HAP-1 (cell line): ENCODE measurements around the gene KANSL3.
"Not testable (repeated sequence)": the region's sequence is repeated elsewhere in the genome, so short reads cannot be mapped to it uniquely, and the experiment has no call there.

ENCODE experiments used
- DNase-seq, 2 experiments: peaks; one replicate each; pipeline ENCODE4 v3.0.0-alpha.2; 2016 to 2020; ENCODE audit warnings: low spot score in 2 of 2
- H3K27me3 ChIP-seq: fragments of 250-450 bp; sonication (Bioruptor Pico); 2 replicates; pipeline ENCODE4 v1.5.1; 2020; ENCODE audit warnings: low read depth, mild to moderate bottlenecking, moderate library complexity
- H3K36me3 ChIP-seq: fragments of 250-450 bp; sonication (Bioruptor Pico); replicated peaks from 2 replicates; pipeline ENCODE4 v1.5.1; 2020; ENCODE audit warnings: mild to moderate bottlenecking
- H3K4me1 ChIP-seq: fragments of 250-450 bp; sonication (Bioruptor Pico); 2 replicates; pipeline ENCODE4 v1.5.1; 2020; ENCODE audit warnings: mild to moderate bottlenecking
- H3K4me3 ChIP-seq: fragments of 250-450 bp; sonication (Bioruptor Pico); 2 replicates; pipeline ENCODE4 v1.5.1; 2020; ENCODE audit warnings: mild to moderate bottlenecking, moderate library complexity
- H3K9me3 ChIP-seq: fragments of 250-450 bp; sonication (Bioruptor Pico); 2 replicates; pipeline ENCODE4 v1.5.1; 2020; ENCODE audit warnings: mild to moderate bottlenecking, moderate library complexity
- in situ Hi-C: fragments of 300-500 bp; cut with MboI; formaldehyde crosslinking; loops from 3 replicates; pipeline ENCODE4 v1.14.3; 2020; ENCODE audit warnings: low sequenced_read_pairs, inconsistent platforms, mixed read lengths

KANSL3 gene

DNA sequence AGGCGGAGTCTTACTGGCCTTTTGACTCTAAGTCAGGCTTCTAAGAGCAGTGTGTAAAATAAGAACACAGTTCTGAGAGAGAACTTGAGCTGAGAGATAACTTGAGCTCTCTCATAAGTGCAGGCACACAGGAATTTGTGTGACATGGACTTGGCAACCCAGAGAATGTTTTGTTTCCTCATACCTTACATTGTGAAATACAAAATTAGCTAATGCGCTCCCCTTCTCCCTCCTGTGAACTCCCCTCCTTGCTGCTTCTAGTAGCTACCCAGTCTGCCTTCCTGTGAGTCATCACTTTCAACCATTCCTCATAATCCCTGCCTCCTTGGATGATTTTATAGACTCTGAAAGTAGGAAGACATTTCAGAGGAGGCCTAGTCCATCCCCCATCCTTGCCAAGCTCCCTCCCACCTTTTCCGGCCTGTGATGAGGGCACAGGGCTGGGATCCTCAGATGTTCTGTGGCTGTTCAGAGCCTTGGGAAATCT, 27.0 kb upstream of the KANSL3 start:
- no peaks in the 10 kb centered on the region for H3K4me1 ChIP-seq
- no peak overlapping the region for H3K4me3 ChIP-seq
- in situ Hi-C loops, result no loop called here
- no peaks in the 10 kb centered on the region for H3K27me3 ChIP-seq
- no peak for DNase-seq
- H3K36me3 ChIP-seq, result no peaks in the 10 kb centered on the region
- H3K9me3 ChIP-seq, result no peaks in the 10 kb centered on the region

- H3K4me3 ChIP-seq, result no peak overlapping the region
- DNase-seq, result no peak
- H3K9me3 ChIP-seq, result no peaks in the 10 kb centered on the region
- no peaks in the 10 kb centered on the region for H3K4me1 ChIP-seq
- H3K27me3 ChIP-seq, result no peaks in the 10 kb centered on the region
- H3K36me3 ChIP-seq, result no peaks in the 10 kb centered on the region
- in situ Hi-C loops, result no loop called here
These were observed 26.3 kb upstream of the KANSL3 start for GRCh38 chr2:96664366-96664925.

GRCh38 chr2:96663829-96664228, 25.7 kb upstream of the KANSL3 start:
- no peak overlapping the region for H3K4me3 ChIP-seq
- DNase-seq, result no peak
- H3K9me3 ChIP-seq, result no peaks in the 10 kb centered on the region
- no peaks in the 10 kb centered on the region for H3K36me3 ChIP-seq
- no peaks in the 10 kb centered on the region for H3K4me1 ChIP-seq
- in situ Hi-C loops, result no loop called here
- H3K27me3 ChIP-seq, result no peaks in the 10 kb centered on the region

DNA sequence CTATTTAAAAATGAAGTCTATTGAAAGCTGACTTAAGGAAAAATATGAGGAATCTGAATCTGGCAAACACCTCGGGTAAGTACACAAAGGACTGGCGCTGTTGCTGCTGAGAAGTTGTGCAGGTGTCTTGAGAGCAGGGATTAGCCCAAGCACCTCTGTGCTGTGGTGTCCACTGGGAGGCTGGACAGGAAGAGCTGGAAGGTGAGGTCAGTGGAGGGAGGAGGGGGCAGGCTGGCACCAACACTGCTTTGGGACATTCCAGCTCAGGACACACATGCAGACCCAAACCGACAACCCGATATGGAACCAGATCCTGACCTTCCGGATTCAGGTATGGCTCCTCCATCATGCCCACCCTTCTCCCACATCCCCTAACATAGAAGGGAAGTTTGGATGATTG, 25.1 kb upstream of the KANSL3 start:
- in situ Hi-C loops, result no loop called here
- no peak for DNase-seq
- Histone ChIP-seq H3K4me3 (no peak overlapping the region), H3K27me3 (no peaks in the 10 kb centered on the region), H3K4me1 (no peaks in the 10 kb centered on the region), H3K9me3 (no peaks in the 10 kb centered on the region), H3K36me3 (no peaks in the 10 kb centered on the region)

DNA sequence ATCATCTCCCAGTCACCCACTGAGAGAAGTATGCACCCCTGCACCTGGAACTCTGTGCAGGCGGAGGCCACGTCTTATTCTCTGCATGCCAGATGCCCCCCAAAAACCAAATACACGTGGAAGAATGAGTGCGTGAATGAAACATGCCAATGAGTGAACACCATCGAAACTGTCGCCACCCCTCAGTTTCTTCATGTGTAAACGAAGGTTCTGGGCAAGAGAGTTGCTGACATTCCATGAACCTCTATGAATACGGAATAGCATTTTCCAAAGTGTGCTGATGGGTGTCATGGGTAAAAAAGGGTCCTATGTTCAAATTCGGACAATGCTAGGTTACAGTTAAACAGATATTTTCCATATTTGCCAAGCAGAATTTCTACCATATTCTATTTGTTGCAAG, 24.2 kb upstream of the KANSL3 start:
- in situ Hi-C loops, result no loop called here
- Histone ChIP-seq H3K4me1 (no peaks in the 10 kb centered on the region), H3K4me3 (no peak overlapping the region), H3K9me3 (no peaks in the 10 kb centered on the region), H3K27me3 (no peaks in the 10 kb centered on the region), H3K36me3 (no peaks in the 10 kb centered on the region)
- no peak for DNase-seq

GRCh38 chr2:96661324-96661723, 23.2 kb upstream of the KANSL3 start:
- H3K4me1 ChIP-seq, result no peaks in the 10 kb centered on the region
- H3K4me3 ChIP-seq, result no peak overlapping the region
- no peaks in the 10 kb centered on the region for H3K36me3 ChIP-seq
- H3K9me3 ChIP-seq, result no peaks in the 10 kb centered on the region
- no peaks in the 10 kb centered on the region for H3K27me3 ChIP-seq
- in situ Hi-C loops, result no loop called here
- DNase-seq, result no peak

DNA sequence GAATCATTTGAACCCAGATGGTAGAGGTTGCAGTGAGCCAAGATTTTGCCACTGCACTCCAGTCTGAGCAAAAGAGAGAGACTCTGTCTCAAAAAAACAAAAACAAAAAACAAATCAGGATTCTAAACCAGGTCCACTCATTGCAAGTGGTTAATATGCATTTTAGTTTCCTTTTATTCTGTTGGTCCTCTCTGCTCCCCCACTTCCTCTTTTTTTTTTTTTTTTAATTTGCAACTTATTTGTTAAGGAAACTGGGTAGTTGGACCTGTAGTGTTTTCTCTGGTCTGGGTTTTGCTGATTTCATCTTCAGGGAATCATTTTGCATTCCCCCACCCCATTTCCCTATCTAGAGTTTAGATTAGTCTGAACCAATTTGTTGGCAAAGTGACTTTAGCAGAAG, 18.4 kb upstream of the KANSL3 start:
- Histone ChIP-seq H3K36me3 (no peaks in the 10 kb centered on the region), H3K9me3 (no peaks in the 10 kb centered on the region), H3K27me3 (no peaks in the 10 kb centered on the region), H3K4me3 (no peak overlapping the region), H3K4me1 (no peaks in the 10 kb centered on the region)
- DNase-seq, result no peak
- in situ Hi-C loops, result no loop called here

GRCh38 chr2:96655526-96655925, 17.4 kb upstream of the KANSL3 start:
- no peaks in the 10 kb centered on the region for H3K9me3 ChIP-seq
- no peak for DNase-seq
- H3K36me3 ChIP-seq, result no peaks in the 10 kb centered on the region
- no peaks in the 10 kb centered on the region for H3K4me1 ChIP-seq
- no peak overlapping the region for H3K4me3 ChIP-seq
- H3K27me3 ChIP-seq, result no peaks in the 10 kb centered on the region
- in situ Hi-C loops, result no loop called here

GRCh38 chr2:96654791-96655190, 16.7 kb upstream of the KANSL3 start:
- H3K36me3 ChIP-seq, in situ Hi-C loops, H3K4me3 ChIP-seq, DNase-seq, H3K9me3 ChIP-seq, H3K4me1 ChIP-seq, H3K27me3 ChIP-seq: not testable (repeated sequence)

DNA sequence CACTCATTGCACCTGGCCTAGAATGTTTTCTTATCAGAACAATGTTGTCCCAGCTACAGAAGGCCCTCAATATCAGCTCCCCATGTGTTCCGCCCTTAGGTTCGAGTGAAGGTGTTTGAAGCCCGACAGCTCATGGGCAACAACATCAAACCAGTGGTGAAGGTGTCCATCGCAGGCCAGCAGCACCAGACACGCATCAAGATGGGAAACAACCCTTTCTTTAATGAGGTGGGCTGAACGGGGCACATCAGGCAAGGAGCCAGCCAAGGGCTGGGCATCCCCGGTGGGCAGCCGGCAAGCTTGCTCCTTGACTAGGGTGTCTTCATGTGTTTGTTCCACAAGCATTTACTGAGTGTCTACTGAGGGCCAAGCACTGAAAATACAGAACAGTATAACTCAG, 13.7 kb upstream of the KANSL3 start:
- Histone ChIP-seq H3K9me3 (no peaks in the 10 kb centered on the region), H3K4me1 (no peaks in the 10 kb centered on the region), H3K36me3 (no peaks in the 10 kb centered on the region), H3K27me3 (no peaks in the 10 kb centered on the region), H3K4me3 (no peak overlapping the region)
- in situ Hi-C loops, result no loop called here
- no peak for DNase-seq

- no peaks in the 10 kb centered on the region for H3K36me3 ChIP-seq
- in situ Hi-C loops, result no loop called here
- no peaks in the 10 kb centered on the region for H3K9me3 ChIP-seq
- no peaks in the 10 kb centered on the region for H3K27me3 ChIP-seq
- no peaks in the 10 kb centered on the region for H3K4me1 ChIP-seq
- no peak for DNase-seq
- no peak overlapping the region for H3K4me3 ChIP-seq
These were observed 11.2 kb upstream of the KANSL3 start for GRCh38 chr2:96649342-96649741.

DNA sequence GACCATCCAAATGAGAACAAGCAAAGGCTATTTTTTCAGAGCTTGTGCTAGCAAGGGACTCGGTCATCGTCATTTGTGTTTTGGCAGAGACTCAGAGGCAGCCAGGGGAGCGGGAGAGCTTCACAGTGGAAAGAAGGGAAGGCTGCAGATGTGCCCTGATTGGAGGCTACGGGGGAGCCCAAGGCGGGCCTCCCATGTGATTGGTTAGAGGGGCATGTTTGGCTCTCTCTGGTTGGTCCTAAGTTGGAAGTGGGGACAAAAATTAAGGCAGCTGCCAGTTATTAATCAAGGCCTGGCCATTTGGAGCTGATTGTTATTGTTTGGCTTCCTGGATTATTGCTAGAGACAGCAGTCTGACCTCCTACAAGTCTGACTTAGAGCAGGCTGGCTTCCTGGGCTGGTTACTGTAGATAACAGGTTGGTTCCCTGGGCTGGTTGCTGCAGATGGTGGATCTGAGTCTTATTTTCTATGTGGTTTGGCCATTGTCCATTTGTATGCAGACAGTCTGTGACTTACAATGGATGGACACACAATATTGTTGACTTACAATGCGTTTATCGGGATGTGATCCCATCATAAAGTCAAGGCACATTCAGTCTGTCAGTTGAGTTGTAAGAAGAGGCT, 10.3 kb upstream of the KANSL3 start:
- Histone ChIP-seq H3K4me1 (no peaks in the 10 kb centered on the region), H3K36me3 (no peaks in the 10 kb centered on the region), H3K27me3 (no peaks in the 10 kb centered on the region), H3K9me3 (no peaks in the 10 kb centered on the region), H3K4me3 (no peak overlapping the region)
- DNase-seq, result no peak
- in situ Hi-C loops, result no loop called here

DNA sequence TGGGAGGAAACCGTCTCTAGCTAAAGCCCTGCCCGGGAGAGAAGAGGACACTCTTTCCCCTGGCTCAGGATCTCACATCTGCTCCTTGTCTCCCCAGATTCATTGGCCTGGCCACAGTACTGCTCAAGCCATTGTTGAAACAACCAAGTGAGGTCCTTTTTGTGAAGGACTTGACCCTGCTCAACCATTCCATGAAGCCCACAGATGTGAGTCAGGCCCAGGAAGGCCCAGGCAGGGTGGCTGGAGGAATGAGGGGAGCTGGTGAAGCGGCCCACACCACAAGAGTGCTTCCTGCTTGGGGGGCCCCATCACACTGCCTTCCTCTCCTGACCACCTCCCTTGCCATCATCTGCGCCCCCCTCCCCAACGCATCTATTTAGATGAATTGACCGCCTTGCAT, 9.6 kb upstream of the KANSL3 start:
- H3K4me1 ChIP-seq, result no peaks in the 10 kb centered on the region
- H3K9me3 ChIP-seq, result no peaks in the 10 kb centered on the region
- in situ Hi-C loops, result no loop called here
- H3K4me3 ChIP-seq, result no peak overlapping the region
- H3K36me3 ChIP-seq, result no peaks in the 10 kb centered on the region
- no peaks in the 10 kb centered on the region for H3K27me3 ChIP-seq
- no peak for DNase-seq

GRCh38 chr2:96642564-96643360, 4.7 kb upstream of the KANSL3 start, which contains the start of gene FER1L5:
TSS of gene FER1L5 (plus strand) at chr2:96642764. CDS start at chr2:96642837, 73 bp downstream.
- no peaks in the 10 kb centered on the region for H3K36me3 ChIP-seq
- H3K27me3 ChIP-seq, result no peaks in the 10 kb centered on the region
- no peak within 1 kb of the TSS for H3K4me3 ChIP-seq
- in situ Hi-C loops, result no loop called here
- H3K4me1 ChIP-seq, result peaks cover 8% of the 10 kb centered on the region
- peak in 1 of 2 experiments; percentile 24 for DNase-seq
- no peaks in the 10 kb centered on the region for H3K9me3 ChIP-seq
